Brain microvascular endothelial cell (primary cell): ENCODE data around the gene FREM2.

ENCODE experiments used
- DNase-seq: peaks from one replicate; pipeline ENCODE4 v3.0.0-alpha.2; 2020
- H3K27ac ChIP-seq: fragments of 250-450 bp; sonication (Bioruptor Pico); 2 replicates; pipeline ENCODE4 v1.5.1; 2020; ENCODE audit warnings: mild to moderate bottlenecking, moderate library complexity
- H3K27me3 ChIP-seq: fragments of 250-450 bp; sonication (Bioruptor Pico); replicated peaks from 2 replicates; pipeline ENCODE4 v1.5.1; 2020; ENCODE audit warnings: mild to moderate bottlenecking
- H3K36me3 ChIP-seq: fragments of 250-450 bp; sonication (Bioruptor Pico); replicated peaks from 2 replicates; pipeline ENCODE4 v1.5.1; 2020; ENCODE audit warnings: mild to moderate bottlenecking
- H3K4me3 ChIP-seq: 2 replicates; pipeline ENCODE4 v1.5.1; 2011; ENCODE audit warnings: low read depth, mild to moderate bottlenecking, control low read depth, low read length, moderate library complexity
- CTCF ChIP-seq: IDR thresholded peaks from 2 replicates; pipeline ENCODE4 v1.5.1; 2011; ENCODE audit warnings: low read depth, mild to moderate bottlenecking, moderate library complexity, low read length, control low read depth, inconsistent platforms; ENCODE audit errors: missing control alignments
- in situ Hi-C: cut with HindIII; loops from 2 replicates; pipeline ENCODE4 v1.10.0; 2017; ENCODE audit warnings: low sequenced_read_pairs, low pct_ligation_motif_present

Gene FREM2

GRCh38 chr13:38898481-38898880, 211.6 kb downstream of the FREM2 start:
- in situ Hi-C loops, result no loop called here
- TF ChIP-seq CTCF, result no peak

GRCh38 chr13:38899571-38899970, 212.7 kb downstream of the FREM2 start:
- no peak overlapping the region for H3K27ac ChIP-seq
- H3K36me3 ChIP-seq, result no peaks in the 10 kb centered on the region
- in situ Hi-C loops, result no loop called here
- no peak for DNase-seq
- no peaks in the 10 kb centered on the region for H3K27me3 ChIP-seq
- TF ChIP-seq CTCF, result no peak
- H3K4me3 ChIP-seq, result no peak overlapping the region

More at GRCh38 chr13:38898481-38898880, 211.6 kb downstream of the FREM2 start:
- Histone ChIP-seq H3K4me3 (no peak overlapping the region), H3K27me3 (no peaks in the 10 kb centered on the region), H3K27ac (no peak overlapping the region), H3K36me3 (no peaks in the 10 kb centered on the region)
- no peak for DNase-seq

- in situ Hi-C loops, result no loop called here
Observed at GRCh38 chr13:38900188-38900587, 213.3 kb downstream of the FREM2 start.

GRCh38 chr13:38902551-38902950, 215.7 kb downstream of the FREM2 start:
- Histone ChIP-seq H3K27ac (no peak overlapping the region), H3K27me3 (no peaks in the 10 kb centered on the region), H3K36me3 (no peaks in the 10 kb centered on the region), H3K4me3 (no peak overlapping the region)
- no peak for TF ChIP-seq CTCF
- no peak for DNase-seq
- in situ Hi-C loops, result no loop called here

More at GRCh38 chr13:38900188-38900587, 213.3 kb downstream of the FREM2 start:
- Histone ChIP-seq H3K36me3 (no peaks in the 10 kb centered on the region), H3K4me3 (no peak overlapping the region), H3K27ac (no peak overlapping the region), H3K27me3 (no peaks in the 10 kb centered on the region)
- no peak for DNase-seq
- peak; percentile 71 for TF ChIP-seq CTCF

- no peaks in the 10 kb centered on the region for H3K27me3 ChIP-seq
- no peak overlapping the region for H3K4me3 ChIP-seq
- in situ Hi-C loops, result no loop called here
- H3K36me3 ChIP-seq, result no peaks in the 10 kb centered on the region
- no peak for DNase-seq
- no peak overlapping the region for H3K27ac ChIP-seq
- no peak for TF ChIP-seq CTCF
Observed at GRCh38 chr13:38905081-38905480, 218.2 kb downstream of the FREM2 start.

GRCh38 chr13:38905861-38906260, 219.0 kb downstream of the FREM2 start:
- H3K4me3 ChIP-seq, result no peak overlapping the region
- in situ Hi-C loops, result no loop called here
- H3K36me3 ChIP-seq, result no peaks in the 10 kb centered on the region
- H3K27me3 ChIP-seq, result no peaks in the 10 kb centered on the region
- no peak for TF ChIP-seq CTCF
- no peak for DNase-seq
- H3K27ac ChIP-seq, result no peak overlapping the region
